GM23338 (cell line): ENCODE data around the gene DAPK2.

ENCODE experiments used
- CREB1 ChIP-seq: fragments of 250-450 bp; sonication (Bioruptor Pico); IDR thresholded peaks from 2 replicates; pipeline ENCODE4 v1.5.0; 2020; ENCODE audit warnings: low read depth, mild to moderate bottlenecking, moderate library complexity
- EZH2phosphoT487 ChIP-seq: fragments of 200-600 bp; sonication (generic); IDR thresholded peaks from one replicate; pipeline ENCODE4 v1.8.1; 2018; ENCODE audit warnings: antibody characterized with exemption; ENCODE audit not compliant: unreplicated experiment
- JUNB ChIP-seq: IDR thresholded peaks from one replicate; pipeline ENCODE4 v1.6.1; 2016; ENCODE audit warnings: antibody characterized with exemption; ENCODE audit not compliant: unreplicated experiment
- POLR2AphosphoS5 ChIP-seq: IDR thresholded peaks from 2 replicates; pipeline ENCODE4 v1.6.1; 2016; ENCODE audit warnings: antibody characterized with exemption, low read depth
- ZNF114 ChIP-seq: fragments of 250-450 bp; sonication (Bioruptor Pico); IDR thresholded peaks from 2 replicates; pipeline ENCODE4 v1.5.0; 2020; ENCODE audit warnings: mild to moderate bottlenecking, moderate library complexity
- ZNF331 ChIP-seq: fragments of 250-450 bp; sonication (Bioruptor Pico); IDR thresholded peaks from 2 replicates; pipeline ENCODE4 v1.5.0; 2020; ENCODE audit warnings: low read depth, mild to moderate bottlenecking, moderate library complexity
- TF ChIP-seq, protein P1 (sequence below), 2 experiments: fragments of 200-600 bp in 1 of 2; sonication (generic) in 1 of 2; conservative IDR thresholded peaks; 2 replicates each; pipeline versions ENCODE4 v1.5.1 to v1.6.1; 2016 to 2017; ENCODE audit warnings: antibody characterized with exemption in 2 of 2, low read depth in 2 of 2, mild to moderate bottlenecking in 2 of 2, moderate library complexity in 1 of 2
- TF ChIP-seq, protein P2 (sequence below): IDR thresholded peaks from one replicate; pipeline ENCODE4 v1.6.1; 2018; ENCODE audit warnings: antibody characterized with exemption; ENCODE audit not compliant: unreplicated experiment
- TF ChIP-seq, protein P3 (sequence below): fragments of 250-450 bp; sonication (Bioruptor Pico); IDR thresholded peaks from 2 replicates; pipeline ENCODE4 v1.5.0; 2020; ENCODE audit warnings: mild to moderate bottlenecking, moderate library complexity

DNA sequence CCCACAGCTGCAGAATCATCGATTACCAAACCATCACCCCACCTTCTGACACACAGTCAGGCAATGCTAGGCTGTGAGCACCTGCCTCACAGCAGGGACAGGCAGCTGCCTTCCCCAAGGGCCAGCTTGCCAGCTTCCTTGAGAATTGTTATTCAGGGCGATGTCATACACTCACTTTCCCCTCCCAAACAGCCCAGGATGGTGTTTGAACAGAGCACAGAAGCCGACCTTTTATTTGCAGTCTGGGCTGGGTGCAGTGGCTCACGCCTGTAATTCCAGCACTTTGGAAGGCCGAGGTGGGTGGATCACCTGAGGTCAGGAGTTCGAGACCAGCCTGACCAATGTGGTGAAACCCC lies 128.0 kb downstream of the DAPK2 start:
- no peak for TF ChIP-seq EZH2phosphoT487
- TF ChIP-seq ZNF114 (CRISPR knock-in tag): no peak
- TF ChIP-seq, protein P1, sequence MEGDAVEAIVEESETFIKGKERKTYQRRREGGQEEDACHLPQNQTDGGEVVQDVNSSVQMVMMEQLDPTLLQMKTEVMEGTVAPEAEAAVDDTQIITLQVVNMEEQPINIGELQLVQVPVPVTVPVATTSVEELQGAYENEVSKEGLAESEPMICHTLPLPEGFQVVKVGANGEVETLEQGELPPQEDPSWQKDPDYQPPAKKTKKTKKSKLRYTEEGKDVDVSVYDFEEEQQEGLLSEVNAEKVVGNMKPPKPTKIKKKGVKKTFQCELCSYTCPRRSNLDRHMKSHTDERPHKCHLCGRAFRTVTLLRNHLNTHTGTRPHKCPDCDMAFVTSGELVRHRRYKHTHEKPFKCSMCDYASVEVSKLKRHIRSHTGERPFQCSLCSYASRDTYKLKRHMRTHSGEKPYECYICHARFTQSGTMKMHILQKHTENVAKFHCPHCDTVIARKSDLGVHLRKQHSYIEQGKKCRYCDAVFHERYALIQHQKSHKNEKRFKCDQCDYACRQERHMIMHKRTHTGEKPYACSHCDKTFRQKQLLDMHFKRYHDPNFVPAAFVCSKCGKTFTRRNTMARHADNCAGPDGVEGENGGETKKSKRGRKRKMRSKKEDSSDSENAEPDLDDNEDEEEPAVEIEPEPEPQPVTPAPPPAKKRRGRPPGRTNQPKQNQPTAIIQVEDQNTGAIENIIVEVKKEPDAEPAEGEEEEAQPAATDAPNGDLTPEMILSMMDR (conservative IDR thresholded peaks at IDR 0.05; ENCODE audit: low read depth in 2 of 2): no peak
- TF ChIP-seq, protein P2, sequence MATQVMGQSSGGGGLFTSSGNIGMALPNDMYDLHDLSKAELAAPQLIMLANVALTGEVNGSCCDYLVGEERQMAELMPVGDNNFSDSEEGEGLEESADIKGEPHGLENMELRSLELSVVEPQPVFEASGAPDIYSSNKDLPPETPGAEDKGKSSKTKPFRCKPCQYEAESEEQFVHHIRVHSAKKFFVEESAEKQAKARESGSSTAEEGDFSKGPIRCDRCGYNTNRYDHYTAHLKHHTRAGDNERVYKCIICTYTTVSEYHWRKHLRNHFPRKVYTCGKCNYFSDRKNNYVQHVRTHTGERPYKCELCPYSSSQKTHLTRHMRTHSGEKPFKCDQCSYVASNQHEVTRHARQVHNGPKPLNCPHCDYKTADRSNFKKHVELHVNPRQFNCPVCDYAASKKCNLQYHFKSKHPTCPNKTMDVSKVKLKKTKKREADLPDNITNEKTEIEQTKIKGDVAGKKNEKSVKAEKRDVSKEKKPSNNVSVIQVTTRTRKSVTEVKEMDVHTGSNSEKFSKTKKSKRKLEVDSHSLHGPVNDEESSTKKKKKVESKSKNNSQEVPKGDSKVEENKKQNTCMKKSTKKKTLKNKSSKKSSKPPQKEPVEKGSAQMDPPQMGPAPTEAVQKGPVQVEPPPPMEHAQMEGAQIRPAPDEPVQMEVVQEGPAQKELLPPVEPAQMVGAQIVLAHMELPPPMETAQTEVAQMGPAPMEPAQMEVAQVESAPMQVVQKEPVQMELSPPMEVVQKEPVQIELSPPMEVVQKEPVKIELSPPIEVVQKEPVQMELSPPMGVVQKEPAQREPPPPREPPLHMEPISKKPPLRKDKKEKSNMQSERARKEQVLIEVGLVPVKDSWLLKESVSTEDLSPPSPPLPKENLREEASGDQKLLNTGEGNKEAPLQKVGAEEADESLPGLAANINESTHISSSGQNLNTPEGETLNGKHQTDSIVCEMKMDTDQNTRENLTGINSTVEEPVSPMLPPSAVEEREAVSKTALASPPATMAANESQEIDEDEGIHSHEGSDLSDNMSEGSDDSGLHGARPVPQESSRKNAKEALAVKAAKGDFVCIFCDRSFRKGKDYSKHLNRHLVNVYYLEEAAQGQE: no peak
- TF ChIP-seq POLR2AphosphoS5: no peak
- TF ChIP-seq CREB1 (CRISPR knock-in tag): no peak
- no peak for TF ChIP-seq ZNF331
- no peak for TF ChIP-seq JUNB
- TF ChIP-seq, protein P3, sequence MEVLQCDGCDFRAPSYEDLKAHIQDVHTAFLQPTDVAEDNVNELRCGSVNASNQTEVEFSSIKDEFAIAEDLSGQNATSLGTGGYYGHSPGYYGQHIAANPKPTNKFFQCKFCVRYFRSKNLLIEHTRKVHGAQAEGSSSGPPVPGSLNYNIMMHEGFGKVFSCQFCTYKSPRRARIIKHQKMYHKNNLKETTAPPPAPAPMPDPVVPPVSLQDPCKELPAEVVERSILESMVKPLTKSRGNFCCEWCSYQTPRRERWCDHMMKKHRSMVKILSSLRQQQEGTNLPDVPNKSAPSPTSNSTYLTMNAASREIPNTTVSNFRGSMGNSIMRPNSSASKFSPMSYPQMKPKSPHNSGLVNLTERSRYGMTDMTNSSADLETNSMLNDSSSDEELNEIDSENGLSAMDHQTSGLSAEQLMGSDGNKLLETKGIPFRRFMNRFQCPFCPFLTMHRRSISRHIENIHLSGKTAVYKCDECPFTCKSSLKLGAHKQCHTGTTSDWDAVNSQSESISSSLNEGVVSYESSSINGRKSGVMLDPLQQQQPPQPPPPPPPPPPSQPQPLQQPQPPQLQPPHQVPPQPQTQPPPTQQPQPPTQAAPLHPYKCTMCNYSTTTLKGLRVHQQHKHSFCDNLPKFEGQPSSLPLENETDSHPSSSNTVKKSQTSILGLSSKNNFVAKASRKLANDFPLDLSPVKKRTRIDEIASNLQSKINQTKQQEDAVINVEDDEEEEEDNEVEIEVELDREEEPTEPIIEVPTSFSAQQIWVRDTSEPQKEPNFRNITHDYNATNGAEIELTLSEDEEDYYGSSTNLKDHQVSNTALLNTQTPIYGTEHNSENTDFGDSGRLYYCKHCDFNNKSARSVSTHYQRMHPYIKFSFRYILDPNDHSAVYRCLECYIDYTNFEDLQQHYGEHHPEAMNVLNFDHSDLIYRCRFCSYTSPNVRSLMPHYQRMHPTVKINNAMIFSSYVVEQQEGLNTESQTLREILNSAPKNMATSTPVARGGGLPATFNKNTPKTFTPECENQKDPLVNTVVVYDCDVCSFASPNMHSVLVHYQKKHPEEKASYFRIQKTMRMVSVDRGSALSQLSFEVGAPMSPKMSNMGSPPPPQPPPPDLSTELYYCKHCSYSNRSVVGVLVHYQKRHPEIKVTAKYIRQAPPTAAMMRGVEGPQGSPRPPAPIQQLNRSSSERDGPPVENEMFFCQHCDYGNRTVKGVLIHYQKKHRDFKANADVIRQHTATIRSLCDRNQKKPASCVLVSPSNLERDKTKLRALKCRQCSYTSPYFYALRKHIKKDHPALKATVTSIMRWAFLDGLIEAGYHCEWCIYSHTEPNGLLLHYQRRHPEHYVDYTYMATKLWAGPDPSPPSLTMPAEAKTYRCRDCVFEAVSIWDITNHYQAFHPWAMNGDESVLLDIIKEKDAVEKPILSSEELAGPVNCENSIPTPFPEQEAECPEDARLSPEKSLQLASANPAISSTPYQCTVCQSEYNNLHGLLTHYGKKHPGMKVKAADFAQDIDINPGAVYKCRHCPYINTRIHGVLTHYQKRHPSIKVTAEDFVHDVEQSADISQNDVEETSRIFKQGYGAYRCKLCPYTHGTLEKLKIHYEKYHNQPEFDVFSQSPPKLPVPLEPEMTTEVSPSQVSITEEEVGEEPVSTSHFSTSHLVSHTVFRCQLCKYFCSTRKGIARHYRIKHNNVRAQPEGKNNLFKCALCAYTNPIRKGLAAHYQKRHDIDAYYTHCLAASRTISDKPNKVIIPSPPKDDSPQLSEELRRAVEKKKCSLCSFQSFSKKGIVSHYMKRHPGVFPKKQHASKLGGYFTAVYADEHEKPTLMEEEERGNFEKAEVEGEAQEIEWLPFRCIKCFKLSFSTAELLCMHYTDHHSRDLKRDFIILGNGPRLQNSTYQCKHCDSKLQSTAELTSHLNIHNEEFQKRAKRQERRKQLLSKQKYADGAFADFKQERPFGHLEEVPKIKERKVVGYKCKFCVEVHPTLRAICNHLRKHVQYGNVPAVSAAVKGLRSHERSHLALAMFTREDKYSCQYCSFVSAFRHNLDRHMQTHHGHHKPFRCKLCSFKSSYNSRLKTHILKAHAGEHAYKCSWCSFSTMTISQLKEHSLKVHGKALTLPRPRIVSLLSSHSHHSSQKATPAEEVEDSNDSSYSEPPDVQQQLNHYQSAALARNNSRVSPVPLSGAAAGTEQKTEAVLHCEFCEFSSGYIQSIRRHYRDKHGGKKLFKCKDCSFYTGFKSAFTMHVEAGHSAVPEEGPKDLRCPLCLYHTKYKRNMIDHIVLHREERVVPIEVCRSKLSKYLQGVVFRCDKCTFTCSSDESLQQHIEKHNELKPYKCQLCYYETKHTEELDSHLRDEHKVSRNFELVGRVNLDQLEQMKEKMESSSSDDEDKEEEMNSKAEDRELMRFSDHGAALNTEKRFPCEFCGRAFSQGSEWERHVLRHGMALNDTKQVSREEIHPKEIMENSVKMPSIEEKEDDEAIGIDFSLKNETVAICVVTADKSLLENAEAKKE (CRISPR knock-in tag): no peak
